Liver (tissue), 9 donors: Measurements from ENCODE around the gene FOXRED1. TPM values are rescaled to one million over a fixed set of nuclear protein-coding genes. Genes with fewer than 3 reads are reported as not detected.

Experiments used
- DNase-seq: peaks from one replicate; pipeline ENCODE4 v3.0.0-alpha.2; 2017; ENCODE audit warnings: low spot score
- H3K27ac ChIP-seq, 2 donors: one replicate each; pipeline ENCODE4 v1.7.0; 2013; ENCODE audit warnings: inconsistent platforms in 2 of 2, low read length in 2 of 2, control low read depth in 1 of 2, low read depth in 1 of 2, mild to moderate bottlenecking in 1 of 2
- H3K27me3 ChIP-seq, 4 donors: one replicate each; pipeline versions ENCODE4 v1.6.1 to v1.7.0; 2013; ENCODE audit warnings: low read length in 3 of 4, inconsistent platforms in 1 of 4, mild to moderate bottlenecking in 1 of 4, moderate library complexity in 1 of 4; ENCODE audit not compliant: control insufficient read depth in 4 of 4, insufficient read depth in 4 of 4
- H3K36me3 ChIP-seq, 4 donors: one replicate each; pipeline versions ENCODE4 v1.6.1 to v1.7.0; 2013; ENCODE audit warnings: low read length in 3 of 4, mild to moderate bottlenecking in 3 of 4, low read depth in 1 of 4, moderate library complexity in 1 of 4; ENCODE audit not compliant: control insufficient read depth in 4 of 4, insufficient read depth in 3 of 4
- H3K4me1 ChIP-seq, 4 donors: one replicate each; pipeline versions ENCODE4 v1.6.1 to v1.7.0; 2013; ENCODE audit warnings: low read length in 3 of 4, mild to moderate bottlenecking in 3 of 4, moderate library complexity in 1 of 4; ENCODE audit not compliant: control insufficient read depth in 4 of 4, insufficient read depth in 4 of 4
- H3K4me3 ChIP-seq, 3 donors: one replicate each; pipeline versions ENCODE4 v1.6.1 to v1.7.0; 2013; ENCODE audit warnings: low read length in 3 of 3, control low read depth in 1 of 3, low read depth in 1 of 3, mild to moderate bottlenecking in 1 of 3
- H3K9ac ChIP-seq, 2 donors: one replicate each; pipeline ENCODE4 v1.7.0; 2013; ENCODE audit warnings: low read length in 2 of 2, mild to moderate bottlenecking in 2 of 2, moderate library complexity in 2 of 2, control low read depth in 1 of 2, low read depth in 1 of 2
- H3K9me3 ChIP-seq, 4 donors: one replicate each; pipeline versions ENCODE4 v1.6.1 to v1.7.0; 2013; ENCODE audit warnings: low read length in 3 of 4; ENCODE audit not compliant: control insufficient read depth in 4 of 4
- FOXA1 ChIP-seq: IDR thresholded peaks from 2 replicates; pipeline ENCODE4 v1.6.1; 2016; ENCODE audit warnings: antibody characterized with exemption
- JUND ChIP-seq, 2 donors: IDR thresholded peaks; 2 replicates each; pipeline ENCODE4 v1.6.1; 2016; ENCODE audit warnings: antibody characterized with exemption in 2 of 2
- RAD21 ChIP-seq, 2 donors: IDR thresholded peaks; 2 replicates each; pipeline ENCODE4 v1.6.1; 2016; ENCODE audit warnings: antibody characterized with exemption in 2 of 2, mild to moderate bottlenecking in 2 of 2
- REST ChIP-seq: IDR thresholded peaks from 2 replicates; pipeline ENCODE4 v1.6.1; 2016; ENCODE audit warnings: antibody characterized with exemption, mild to moderate bottlenecking
- SP1 ChIP-seq: IDR thresholded peaks from 2 replicates; pipeline ENCODE4 v1.6.1; 2018; ENCODE audit warnings: antibody characterized with exemption, mild to moderate bottlenecking
- YY1 ChIP-seq: IDR thresholded peaks from 2 replicates; pipeline ENCODE4 v1.6.1; 2016; ENCODE audit warnings: antibody characterized with exemption, mild to moderate bottlenecking
- WGBS: extraction: QIAGEN DNeasy Blood & Tissue Kit; methylation state at CpG from one replicate; pipeline ENCODE4 v1.1.7; 2013; 5-methylcytosine and 5-hydroxymethylcytosine counted together
- polyA plus RNA-seq, 2 donors: library from polyadenylated mRNA; stranded (reverse) in 1 of 2; unstranded in 1 of 2; fragments of 200-250 nt in 1 of 2; fragments of >200 nt in 1 of 2; fragmentation: Nextera tagmentation in 1 of 2; extraction: Ambion mirVana in 1 of 2; gene quantifications; one replicate each; pipeline versions ENCODE4 v1.2.1 to v1.2.3, GENCODE V29; 2013 to 2015
- total RNA-seq, 2 donors: library from RNA; depleted of rRNA; stranded (reverse); fragments of >200 nt; gene quantifications; one replicate each; pipeline ENCODE4 v1.2.3, GENCODE V29; 2014
- TF ChIP-seq, protein P1 (sequence below): IDR thresholded peaks from 2 replicates; pipeline ENCODE4 v1.6.1; 2016; ENCODE audit warnings: antibody characterized with exemption
- TF ChIP-seq, protein P2 (sequence below): IDR thresholded peaks from 2 replicates; pipeline ENCODE4 v1.6.1; 2016; ENCODE audit warnings: antibody characterized with exemption
- TF ChIP-seq, protein P3 (sequence below): fragments of 150-350 bp; IDR thresholded peaks from 2 replicates; pipeline ENCODE4 v1.5.1; 2017; ENCODE audit warnings: improper control_type of control experiment, low read depth, low read length; ENCODE audit not compliant: missing input control
- donor health status: healthy.
- donor health status: healthy.
- donor health status: healthy.
- donor health status: healthy.
- donor health status: healthy.

The FOXRED1 gene
- total and polyA plus RNA-seq, 4 donors = 24.0 to 38.9 (median 29.8) TPM

DNA sequence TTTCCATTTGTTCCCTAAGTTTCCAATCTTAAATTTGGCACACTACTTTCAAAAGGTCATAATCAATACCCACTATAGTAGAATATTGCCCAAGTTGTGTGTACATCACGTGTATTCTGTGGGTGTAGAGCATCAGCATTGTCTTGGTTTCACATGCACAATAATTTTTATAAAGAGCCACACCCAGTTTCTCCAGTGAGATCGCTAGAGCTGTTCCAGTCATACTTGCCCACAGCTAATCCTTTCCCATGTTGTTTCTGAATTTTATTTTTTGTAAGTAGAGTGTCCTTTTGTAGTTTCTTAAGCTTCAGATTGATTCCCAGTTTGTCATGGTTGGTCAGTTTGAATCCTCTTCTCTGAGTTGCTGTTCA, 43.7 kb upstream of the FOXRED1 start:
- H3K9ac ChIP-seq = no peak overlapping the region
- no peak for DNase-seq

More for the DNA sequence above, 43.7 kb upstream of the FOXRED1 start:
- Histone ChIP-seq H3K4me1 (no peaks in the 10 kb centered on the region), H3K27ac (no peak overlapping the region), H3K36me3 (no peaks in the 10 kb centered on the region), H3K9me3 (no peaks in the 10 kb centered on the region), H3K27me3 (no peaks in the 10 kb centered on the region), H3K4me3 (no peak overlapping the region)
- TF ChIP-seq, protein P1, sequence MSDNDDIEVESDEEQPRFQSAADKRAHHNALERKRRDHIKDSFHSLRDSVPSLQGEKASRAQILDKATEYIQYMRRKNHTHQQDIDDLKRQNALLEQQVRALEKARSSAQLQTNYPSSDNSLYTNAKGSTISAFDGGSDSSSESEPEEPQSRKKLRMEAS = no peak
- TF ChIP-seq, protein P2, sequence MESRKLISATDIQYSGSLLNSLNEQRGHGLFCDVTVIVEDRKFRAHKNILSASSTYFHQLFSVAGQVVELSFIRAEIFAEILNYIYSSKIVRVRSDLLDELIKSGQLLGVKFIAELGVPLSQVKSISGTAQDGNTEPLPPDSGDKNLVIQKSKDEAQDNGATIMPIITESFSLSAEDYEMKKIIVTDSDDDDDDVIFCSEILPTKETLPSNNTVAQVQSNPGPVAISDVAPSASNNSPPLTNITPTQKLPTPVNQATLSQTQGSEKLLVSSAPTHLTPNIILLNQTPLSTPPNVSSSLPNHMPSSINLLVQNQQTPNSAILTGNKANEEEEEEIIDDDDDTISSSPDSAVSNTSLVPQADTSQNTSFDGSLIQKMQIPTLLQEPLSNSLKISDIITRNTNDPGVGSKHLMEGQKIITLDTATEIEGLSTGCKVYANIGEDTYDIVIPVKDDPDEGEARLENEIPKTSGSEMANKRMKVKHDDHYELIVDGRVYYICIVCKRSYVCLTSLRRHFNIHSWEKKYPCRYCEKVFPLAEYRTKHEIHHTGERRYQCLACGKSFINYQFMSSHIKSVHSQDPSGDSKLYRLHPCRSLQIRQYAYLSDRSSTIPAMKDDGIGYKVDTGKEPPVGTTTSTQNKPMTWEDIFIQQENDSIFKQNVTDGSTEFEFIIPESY = no peak
- TF ChIP-seq REST = no peak
- no peak for TF ChIP-seq YY1
- TF ChIP-seq, protein P3, sequence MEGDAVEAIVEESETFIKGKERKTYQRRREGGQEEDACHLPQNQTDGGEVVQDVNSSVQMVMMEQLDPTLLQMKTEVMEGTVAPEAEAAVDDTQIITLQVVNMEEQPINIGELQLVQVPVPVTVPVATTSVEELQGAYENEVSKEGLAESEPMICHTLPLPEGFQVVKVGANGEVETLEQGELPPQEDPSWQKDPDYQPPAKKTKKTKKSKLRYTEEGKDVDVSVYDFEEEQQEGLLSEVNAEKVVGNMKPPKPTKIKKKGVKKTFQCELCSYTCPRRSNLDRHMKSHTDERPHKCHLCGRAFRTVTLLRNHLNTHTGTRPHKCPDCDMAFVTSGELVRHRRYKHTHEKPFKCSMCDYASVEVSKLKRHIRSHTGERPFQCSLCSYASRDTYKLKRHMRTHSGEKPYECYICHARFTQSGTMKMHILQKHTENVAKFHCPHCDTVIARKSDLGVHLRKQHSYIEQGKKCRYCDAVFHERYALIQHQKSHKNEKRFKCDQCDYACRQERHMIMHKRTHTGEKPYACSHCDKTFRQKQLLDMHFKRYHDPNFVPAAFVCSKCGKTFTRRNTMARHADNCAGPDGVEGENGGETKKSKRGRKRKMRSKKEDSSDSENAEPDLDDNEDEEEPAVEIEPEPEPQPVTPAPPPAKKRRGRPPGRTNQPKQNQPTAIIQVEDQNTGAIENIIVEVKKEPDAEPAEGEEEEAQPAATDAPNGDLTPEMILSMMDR = no peak
- TF ChIP-seq RAD21 (IDR thresholded peaks at IDR 0.05) = no peak
- TF ChIP-seq FOXA1 = no peak
- TF ChIP-seq JUND (IDR thresholded peaks at IDR 0.05) = no peak
- no peak for TF ChIP-seq SP1
- WGBS = 82% methylated on average over 2 of the region's 2 CpGs
